DOHH2 (cell line): ENCODE results near the gene DDX39A.

Source experiments
- H3F3A ChIP-seq: fragments of 200-600 bp; sonication (generic), shearing (Covaris generic); 2 replicates; pipeline ENCODE4 v1.6.0; 2016; ENCODE audit warnings: antibody characterized with exemption, mild to moderate bottlenecking; ENCODE audit not compliant: control insufficient read depth, insufficient read depth
- H3K27ac ChIP-seq: fragments of 200-600 bp; sonication (generic); 2 replicates; pipeline ENCODE4 v1.5.1; 2014; ENCODE audit warnings: low read depth, mild to moderate bottlenecking, low read length, moderate library complexity
- H3K27me3 ChIP-seq: fragments of 200-600 bp; sonication (generic); 2 replicates; pipeline ENCODE4 v1.6.1; 2014; ENCODE audit warnings: mild to moderate bottlenecking, low read length, mixed read lengths; ENCODE audit not compliant: control insufficient read depth
- H3K36me3 ChIP-seq: fragments of 200-600 bp; sonication (generic); 2 replicates; pipeline ENCODE4 v1.6.1; 2014; ENCODE audit warnings: mild to moderate bottlenecking, low read length, moderate library complexity, mixed read lengths; ENCODE audit not compliant: control insufficient read depth
- H3K4me1 ChIP-seq: fragments of 200-600 bp; sonication (generic); 2 replicates; pipeline ENCODE4 v1.6.1; 2014; ENCODE audit warnings: mild to moderate bottlenecking, low read length, mixed read lengths; ENCODE audit not compliant: control insufficient read depth
- H3K4me2 ChIP-seq: fragments of 200-600 bp; sonication (generic); 2 replicates; pipeline ENCODE4 v1.6.0; 2014; ENCODE audit warnings: mild to moderate bottlenecking, low read length, moderate library complexity
- H3K4me3 ChIP-seq: fragments of 200-600 bp; sonication (generic); 2 replicates; pipeline ENCODE4 v1.5.1; 2014; ENCODE audit warnings: mild to moderate bottlenecking, low read length, mixed read lengths
- H3K79me2 ChIP-seq: fragments of 200-600 bp; sonication (generic); 2 replicates; pipeline ENCODE4 v1.6.1; 2014; ENCODE audit warnings: mild to moderate bottlenecking, low read length, mixed read lengths; ENCODE audit not compliant: control insufficient read depth
- H3K9me2 ChIP-seq: fragments of 200-600 bp; sonication (generic); replicated peaks from 2 replicates; pipeline ENCODE4 v1.6.1; 2014; ENCODE audit warnings: mild to moderate bottlenecking, low read length, mixed read lengths; ENCODE audit not compliant: control insufficient read depth
- H3K9me3 ChIP-seq: fragments of 200-600 bp; sonication (generic); 2 replicates; pipeline ENCODE4 v1.6.1; 2014; ENCODE audit warnings: antibody characterized with exemption, low read length, mixed read lengths; ENCODE audit not compliant: control insufficient read depth, insufficient read depth
- H4K20me1 ChIP-seq: fragments of 200-600 bp; sonication (generic); 2 replicates; pipeline ENCODE4 v1.6.0; 2014; ENCODE audit warnings: low read depth, mild to moderate bottlenecking, antibody characterized with exemption, low read length, moderate library complexity; ENCODE audit not compliant: control insufficient read depth, insufficient read depth
- CTCF ChIP-seq: fragments of 200-600 bp; sonication (generic); IDR thresholded peaks from one replicate; pipeline ENCODE4 v1.5.1; 2014; ENCODE audit warnings: antibody characterized with exemption, mild to moderate bottlenecking, low read depth, low read length; ENCODE audit not compliant: poor library complexity, severe bottlenecking
- EZH2phosphoT487 ChIP-seq: fragments of 200-600 bp; sonication (generic); IDR thresholded peaks from 2 replicates; pipeline ENCODE4 v1.6.1; 2017; ENCODE audit warnings: borderline replicate concordance, mild to moderate bottlenecking, antibody characterized with exemption, low read length, moderate library complexity, mixed read lengths

The DDX39A gene

GRCh38 chr19:14441041-14441938, 22.1 kb upstream of the DDX39A start:
- Histone ChIP-seq H3K4me1 (peaks cover 37% of the 10 kb centered on the region), H3F3A (peaks cover 5% of the 10 kb centered on the region; the same call in 1 of the 2 replicates), H3K9me3 (no peaks in the 10 kb centered on the region), H3K27ac (no peak overlapping the region), H3K36me3 (peaks cover 60% of the 10 kb centered on the region), H3K9me2 (no peaks in the 10 kb centered on the region), H3K27me3 (no peaks in the 10 kb centered on the region), H3K79me2 (peaks cover 59% of the 10 kb centered on the region), H3K4me3 (no peak overlapping the region), H3K4me2 (no peak overlapping the region; the same call in 1 of the 2 replicates), H4K20me1 (no peaks in the 10 kb centered on the region)
- TF ChIP-seq EZH2phosphoT487 (no peak), CTCF (no peak)

- Histone ChIP-seq H3K79me2 (peaks cover 71% of the 10 kb centered on the region), H3K27ac (peak overlapping the region; percentile 37), H3K4me1 (peaks cover 47% of the 10 kb centered on the region), H3K9me2 (no peaks in the 10 kb centered on the region), H3K4me2 (peak overlapping the region; percentile 73), H4K20me1 (no peaks in the 10 kb centered on the region), H3K36me3 (peaks cover 57% of the 10 kb centered on the region), H3K9me3 (no peaks in the 10 kb centered on the region), H3K4me3 (peak overlapping the region; percentile 67), H3K27me3 (no peaks in the 10 kb centered on the region), H3F3A (peaks cover 10% of the 10 kb centered on the region; the same call in 1 of the 2 replicates)
- TF ChIP-seq CTCF (no peak), EZH2phosphoT487 (no peak)
Observed at GRCh38 chr19:14440049-14440448, 20.9 kb upstream of the DDX39A start.

GRCh38 chr19:14439014-14439413, 19.9 kb upstream of the DDX39A start:
- Histone ChIP-seq H3K9me3 (no peaks in the 10 kb centered on the region), H3K27ac (peak overlapping the region; percentile 32), H3K27me3 (no peaks in the 10 kb centered on the region), H3K4me2 (peak overlapping the region; percentile 73), H3K79me2 (peaks cover 82% of the 10 kb centered on the region), H3K36me3 (peaks cover 56% of the 10 kb centered on the region), H3K9me2 (no peaks in the 10 kb centered on the region), H3K4me1 (peaks cover 58% of the 10 kb centered on the region), H3F3A (peaks cover 12% of the 10 kb centered on the region; the same call in 1 of the 2 replicates), H3K4me3 (peak overlapping the region; percentile 30), H4K20me1 (peaks cover 8% of the 10 kb centered on the region)
- no peak for TF ChIP-seq EZH2phosphoT487
- TF ChIP-seq CTCF = no peak
